ENCODE measurements around the gene CYP11A1.

CYP11A1 gene

DNA sequence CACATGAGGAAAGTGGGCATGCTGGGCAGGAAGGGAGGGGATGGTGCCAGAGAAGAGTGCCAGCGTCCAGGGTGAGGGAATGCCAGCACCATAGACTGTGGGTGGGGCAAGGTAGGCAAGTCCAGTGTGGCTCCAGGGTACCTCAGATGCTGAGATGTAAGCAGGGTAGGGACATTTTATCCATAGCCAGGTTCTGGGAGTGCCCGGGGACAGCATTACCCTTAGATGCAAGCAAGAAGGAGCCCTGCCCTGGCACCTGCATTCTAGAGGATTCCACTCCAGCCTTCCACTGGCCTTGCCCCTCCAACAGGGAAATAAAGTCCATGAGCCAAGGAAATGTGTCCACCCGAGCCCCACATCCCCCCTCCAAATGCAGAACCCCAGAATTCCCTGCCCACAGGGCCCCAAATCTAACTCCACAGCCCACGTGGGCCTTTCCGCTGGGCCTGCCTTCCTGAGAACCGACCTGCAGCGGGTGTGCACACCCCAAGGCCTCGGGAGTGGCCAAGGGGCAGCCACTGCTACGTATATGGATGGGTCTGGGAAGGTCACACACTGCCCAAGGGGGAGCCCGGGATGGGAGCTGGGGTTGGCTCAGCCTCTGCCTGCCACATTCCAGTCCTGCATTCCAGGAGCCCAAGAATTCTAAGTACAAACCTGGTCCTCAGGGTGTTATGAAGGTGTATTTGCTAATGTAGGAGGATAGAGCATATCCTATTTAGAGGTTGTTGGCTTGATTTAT lies 20.3 kb upstream of the CYP11A1 start:
- TF ChIP-seq ZNF274 (IDR thresholded peaks at IDR 0.05; ENCODE audit: low read depth, low read length) = no peak
- no peak overlapping the region for H3K4me3 ChIP-seq (ENCODE audit: low read length)

DNA sequence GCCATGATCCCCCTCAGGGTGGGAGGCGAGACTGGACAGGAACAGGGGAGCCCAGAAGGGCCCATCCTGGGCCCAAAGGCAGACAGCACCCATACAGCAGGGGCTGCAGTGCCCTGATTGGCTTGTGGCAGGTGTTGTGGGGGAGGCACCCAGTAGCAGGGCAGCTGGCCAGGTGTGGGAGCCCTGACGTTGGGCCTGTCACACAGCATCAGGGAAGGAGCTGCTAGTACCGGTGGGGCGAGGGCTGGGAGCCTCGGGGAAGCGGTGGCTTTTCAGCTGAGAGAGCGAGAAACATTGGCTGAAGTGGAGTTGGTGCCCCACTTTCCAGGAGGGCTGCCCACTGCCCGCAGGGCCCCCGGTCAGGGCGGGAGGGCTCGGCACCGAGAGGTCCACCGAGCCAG lies 19.7 kb upstream of the CYP11A1 start:
- H3K4me3 ChIP-seq (ENCODE audit: low read length) = no peak overlapping the region
- no peak for TF ChIP-seq ZNF274 (IDR thresholded peaks at IDR 0.05; ENCODE audit: low read depth, low read length)

DNA sequence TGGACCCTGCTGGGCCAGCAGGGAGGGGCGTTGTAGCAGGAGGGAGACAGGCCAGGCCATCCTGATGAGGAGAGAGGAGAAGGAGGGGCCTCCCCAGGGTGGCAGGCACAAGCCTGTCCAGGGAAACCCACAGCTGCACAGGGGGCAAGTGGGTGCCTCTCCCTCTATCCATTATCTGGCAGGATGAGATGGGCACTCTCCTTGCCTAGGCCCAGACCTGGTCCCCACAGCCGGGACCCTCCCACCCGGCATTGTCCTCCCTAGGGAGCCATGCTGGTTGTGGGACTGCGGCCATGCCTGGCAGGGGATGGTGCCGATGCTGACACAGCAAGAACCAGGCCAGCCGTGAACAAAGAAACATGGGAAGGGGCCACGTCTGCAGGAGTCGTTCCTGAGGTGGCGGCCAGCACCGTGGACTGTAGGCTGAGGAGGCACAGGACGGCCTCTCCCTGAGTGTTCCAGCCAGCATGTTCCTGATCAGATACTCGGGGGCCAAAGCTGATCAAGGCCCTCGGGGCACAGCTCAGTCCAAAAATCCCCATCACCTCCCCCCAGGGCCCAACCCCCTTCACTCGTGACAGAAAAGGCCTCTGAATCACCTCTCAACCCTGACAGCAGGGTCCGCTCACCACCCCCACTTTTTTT lies 19.2 kb upstream of the CYP11A1 start:
- no peak overlapping the region for H3K4me3 ChIP-seq (ENCODE audit: low read length)
- TF ChIP-seq ZNF274 (IDR thresholded peaks at IDR 0.05; ENCODE audit: low read depth, low read length) = no peak

DNA sequence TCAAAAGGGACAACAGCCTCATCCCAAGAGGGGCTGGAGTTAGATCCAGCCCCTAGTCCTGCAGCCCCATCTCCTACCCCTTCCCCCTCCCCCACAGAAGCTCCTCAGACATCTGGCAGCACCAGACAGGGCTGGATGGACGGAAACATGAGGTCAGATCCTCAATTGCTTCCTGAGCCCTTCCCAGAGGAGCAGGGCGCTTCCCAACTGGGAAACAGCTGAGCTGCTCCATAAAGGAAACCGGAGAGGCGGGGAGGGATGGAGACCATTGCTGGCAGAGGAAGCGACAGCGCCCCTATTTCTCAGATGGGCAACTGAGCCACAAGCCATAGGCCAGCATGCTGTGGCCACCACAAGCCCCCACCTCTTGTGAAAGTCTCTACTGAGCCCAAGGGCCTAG lies 18.3 kb upstream of the CYP11A1 start:
- H3K4me3 ChIP-seq (ENCODE audit: low read length) = no peak overlapping the region
- TF ChIP-seq ZNF274 (IDR thresholded peaks at IDR 0.05; ENCODE audit: low read depth, low read length) = no peak

DNA sequence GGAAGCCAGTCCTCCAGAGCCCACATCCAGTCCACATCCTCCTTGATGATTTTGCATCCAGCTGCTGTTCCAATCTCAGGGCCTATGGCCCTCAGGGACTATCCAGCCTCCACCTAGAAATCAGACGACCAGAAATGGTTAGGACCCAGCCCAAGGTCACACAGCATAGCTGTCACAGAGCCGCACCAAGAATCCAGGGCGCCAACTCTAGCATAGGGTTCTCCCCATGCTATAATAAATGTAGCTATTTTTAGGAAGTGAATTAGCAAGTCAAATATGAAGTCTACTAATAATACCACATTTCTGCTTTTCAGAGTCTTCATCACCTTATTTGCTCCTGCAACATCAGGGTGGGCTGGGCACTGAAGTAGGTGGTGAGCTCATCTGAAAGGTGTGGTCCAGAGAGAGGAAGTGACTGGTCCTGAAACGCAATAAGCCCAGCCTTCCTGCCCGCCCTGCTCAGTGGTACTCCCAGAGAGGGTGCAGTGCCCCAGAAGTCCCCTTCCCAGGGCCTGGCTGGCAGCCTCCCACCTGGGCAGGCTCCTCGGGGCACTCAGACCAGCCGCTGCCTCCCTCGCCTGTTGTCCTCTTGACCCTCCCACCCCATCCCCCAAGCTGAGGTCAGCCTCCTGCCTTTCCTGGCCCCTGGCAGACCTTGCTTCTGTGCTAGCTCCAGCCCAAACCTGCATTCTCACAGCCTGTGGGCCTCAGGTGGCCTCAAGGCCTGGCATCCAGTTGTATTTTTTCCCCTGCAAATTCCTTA lies 17.6 kb upstream of the CYP11A1 start:
- no peak for TF ChIP-seq ZNF274 (IDR thresholded peaks at IDR 0.05; ENCODE audit: low read depth, low read length)
- H3K4me3 ChIP-seq (ENCODE audit: low read length) = no peak overlapping the region; the same call in 1 of the 2 replicates

DNA sequence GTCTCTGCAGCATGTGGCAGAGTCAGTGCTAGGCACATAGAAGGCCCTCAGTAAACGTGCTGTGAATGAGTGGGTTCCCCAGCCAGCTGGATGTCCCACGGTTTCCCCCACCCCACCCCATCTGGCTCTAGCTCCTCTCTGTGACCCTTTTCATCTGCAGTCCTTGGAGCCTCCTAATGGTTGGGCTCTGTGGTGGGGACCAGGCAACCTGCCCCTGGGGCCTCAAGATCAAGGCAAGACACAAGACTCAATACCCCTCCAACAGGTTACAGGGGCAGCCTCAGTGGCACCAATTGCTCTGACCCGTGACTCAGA lies 17.1 kb upstream of the CYP11A1 start:
- TF ChIP-seq ZNF274 (IDR thresholded peaks at IDR 0.05; ENCODE audit: low read depth, low read length) = no peak
- no peak overlapping the region; the same call in 1 of the 2 replicates for H3K4me3 ChIP-seq (ENCODE audit: low read length)

DNA sequence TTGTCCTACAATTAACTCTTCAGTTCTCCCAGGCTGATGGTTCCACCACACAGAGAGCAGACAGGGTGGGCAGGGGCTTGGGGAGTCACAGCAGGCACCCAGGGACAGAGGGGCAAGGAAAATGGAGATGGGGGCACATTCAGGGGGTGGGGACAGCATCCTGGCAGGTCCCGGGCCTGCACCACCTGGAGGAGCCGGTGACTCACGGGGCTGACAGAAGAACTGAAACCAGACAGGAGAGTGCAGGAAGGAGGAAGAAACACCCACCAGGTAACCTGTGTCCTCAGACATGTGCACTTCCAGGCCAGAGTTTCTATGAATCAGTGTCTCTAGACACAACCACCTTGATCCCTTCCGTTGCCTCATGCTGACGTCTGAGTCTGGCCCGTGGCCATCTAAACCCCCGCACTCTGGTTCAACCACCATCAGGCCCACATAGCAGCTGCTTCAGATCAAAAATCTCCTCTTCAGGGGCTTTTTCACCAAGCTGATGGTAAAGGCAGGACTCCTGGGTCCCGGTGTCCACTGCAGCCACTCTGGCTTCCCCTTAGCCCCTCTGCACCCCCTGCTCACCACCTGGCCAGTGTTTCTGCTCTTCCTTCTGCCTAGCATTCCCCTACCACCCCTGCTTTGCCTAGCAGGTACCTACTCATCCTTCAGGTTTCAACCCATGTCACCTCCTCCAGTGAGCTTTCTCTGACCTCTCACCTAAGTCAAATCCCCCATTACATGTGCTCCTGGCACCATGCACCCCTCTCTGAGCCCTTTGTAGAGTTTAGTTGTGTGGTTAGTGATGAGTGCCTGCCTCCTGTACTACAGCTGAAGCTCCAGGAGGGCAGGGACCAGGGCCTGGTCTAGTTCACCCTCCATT lies 16.5 kb upstream of the CYP11A1 start:
- no peak overlapping the region; the same call in 1 of the 2 replicates for H3K4me3 ChIP-seq (ENCODE audit: low read length)
- no peak for TF ChIP-seq ZNF274 (IDR thresholded peaks at IDR 0.05; ENCODE audit: low read depth, low read length)

DNA sequence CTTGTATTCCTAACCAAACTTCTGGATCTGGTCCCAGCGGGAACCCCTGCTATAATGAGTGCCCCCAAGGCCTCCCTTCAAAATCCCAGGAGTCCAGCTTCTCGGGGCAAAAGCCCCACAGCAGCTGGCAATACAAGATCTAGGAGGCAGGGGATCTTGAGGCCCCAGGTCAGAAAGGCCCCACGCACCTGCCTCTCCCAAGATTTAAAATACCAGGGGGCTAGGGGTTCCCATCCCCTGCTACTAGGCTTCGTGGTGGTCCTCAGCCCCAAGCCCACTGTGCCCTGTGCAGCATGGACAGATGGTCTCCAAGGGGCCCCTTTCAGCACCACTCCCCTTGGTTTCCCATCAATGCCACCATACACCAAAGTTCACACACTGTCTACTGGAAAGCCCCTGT lies 15.8 kb upstream of the CYP11A1 start:
- no peak overlapping the region for H3K4me3 ChIP-seq (ENCODE audit: low read length)

DNA sequence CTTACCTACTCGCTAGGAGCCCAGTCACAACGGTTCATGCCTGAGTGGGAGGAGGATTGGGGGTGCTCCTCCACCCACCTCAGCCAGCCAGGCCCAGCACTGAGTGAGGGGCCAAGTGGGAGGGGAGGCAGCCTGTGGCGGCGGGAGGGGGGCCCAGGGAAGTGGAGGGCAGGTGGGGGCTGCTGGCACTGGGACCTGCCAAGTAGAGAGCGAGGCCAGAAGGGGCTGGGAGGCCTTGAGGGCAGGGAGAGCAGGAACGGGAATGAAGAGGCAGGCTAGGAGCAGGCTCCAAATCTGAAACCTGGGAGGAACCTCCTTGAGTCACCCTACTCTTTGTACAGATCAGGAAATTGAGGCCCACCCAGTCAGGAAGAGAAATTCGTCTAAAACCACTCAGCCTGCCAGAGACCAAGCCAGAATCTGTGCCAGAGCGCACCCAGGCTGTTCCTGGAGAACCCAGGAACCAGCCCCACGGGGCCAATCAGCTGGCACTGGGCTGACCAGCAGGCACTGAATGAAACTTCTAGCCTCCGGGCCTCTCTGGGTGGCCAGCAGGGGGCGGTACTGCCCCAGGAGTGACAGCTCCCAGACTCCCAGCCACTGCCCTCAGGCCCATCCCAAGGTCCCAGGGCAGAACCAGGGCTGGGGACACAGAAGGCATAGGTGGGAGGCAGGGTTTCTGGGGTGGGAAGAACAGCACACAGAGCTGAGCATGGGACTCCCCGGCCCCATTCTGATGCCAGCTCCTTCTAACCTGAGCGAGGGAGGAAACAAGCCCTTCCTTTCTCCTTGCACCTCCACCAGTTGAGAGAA lies 14.8 kb upstream of the CYP11A1 start:
- no peak for TF ChIP-seq ZNF274 (IDR thresholded peaks at IDR 0.05; ENCODE audit: low read depth, low read length)
- no peak overlapping the region for H3K4me3 ChIP-seq (ENCODE audit: low read length)

More for the DNA sequence above, 15.8 kb upstream of the CYP11A1 start:
- no peak for TF ChIP-seq ZNF274 (IDR thresholded peaks at IDR 0.05; ENCODE audit: low read depth, low read length)

DNA sequence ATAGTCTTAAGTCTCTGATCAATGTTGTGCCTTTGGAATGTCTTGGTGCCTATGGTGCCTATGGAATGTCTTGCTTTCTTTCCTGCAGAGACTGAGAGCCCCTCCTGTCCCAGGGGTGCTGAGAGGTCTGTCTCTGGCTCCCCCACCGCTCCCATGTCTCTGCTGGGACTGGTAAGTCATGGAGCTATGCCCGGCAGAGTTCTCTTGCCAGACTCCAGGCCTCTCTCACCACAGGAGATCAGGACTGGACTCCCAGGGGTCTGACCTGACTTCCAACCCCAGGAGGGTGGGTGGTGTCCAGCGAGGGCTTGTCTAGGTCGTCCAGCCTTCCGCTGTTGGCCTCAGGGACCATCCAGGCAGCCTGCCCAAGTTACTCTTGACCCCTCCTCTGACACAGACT lies 14.0 kb upstream of the CYP11A1 start:
- no peak overlapping the region for H3K4me3 ChIP-seq (ENCODE audit: low read length)
- no peak for TF ChIP-seq ZNF274 (IDR thresholded peaks at IDR 0.05; ENCODE audit: low read depth, low read length)

DNA sequence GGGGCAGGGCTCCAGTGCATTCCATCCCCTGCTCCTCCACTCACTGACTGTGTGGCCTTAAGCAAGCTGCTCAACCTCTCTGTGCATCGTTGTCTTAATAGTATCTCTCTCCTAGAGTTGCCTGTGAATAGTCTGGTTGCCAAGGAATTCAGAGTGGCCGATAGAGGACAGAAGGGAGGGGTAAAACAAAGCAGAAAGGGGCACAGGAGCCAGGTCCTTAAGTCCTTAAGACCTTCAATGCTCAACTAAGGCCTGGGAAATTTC lies 13.7 kb upstream of the CYP11A1 start:
- H3K4me3 ChIP-seq (ENCODE audit: low read length) = no peak overlapping the region
- no peak for TF ChIP-seq ZNF274 (IDR thresholded peaks at IDR 0.05; ENCODE audit: low read depth, low read length)

DNA sequence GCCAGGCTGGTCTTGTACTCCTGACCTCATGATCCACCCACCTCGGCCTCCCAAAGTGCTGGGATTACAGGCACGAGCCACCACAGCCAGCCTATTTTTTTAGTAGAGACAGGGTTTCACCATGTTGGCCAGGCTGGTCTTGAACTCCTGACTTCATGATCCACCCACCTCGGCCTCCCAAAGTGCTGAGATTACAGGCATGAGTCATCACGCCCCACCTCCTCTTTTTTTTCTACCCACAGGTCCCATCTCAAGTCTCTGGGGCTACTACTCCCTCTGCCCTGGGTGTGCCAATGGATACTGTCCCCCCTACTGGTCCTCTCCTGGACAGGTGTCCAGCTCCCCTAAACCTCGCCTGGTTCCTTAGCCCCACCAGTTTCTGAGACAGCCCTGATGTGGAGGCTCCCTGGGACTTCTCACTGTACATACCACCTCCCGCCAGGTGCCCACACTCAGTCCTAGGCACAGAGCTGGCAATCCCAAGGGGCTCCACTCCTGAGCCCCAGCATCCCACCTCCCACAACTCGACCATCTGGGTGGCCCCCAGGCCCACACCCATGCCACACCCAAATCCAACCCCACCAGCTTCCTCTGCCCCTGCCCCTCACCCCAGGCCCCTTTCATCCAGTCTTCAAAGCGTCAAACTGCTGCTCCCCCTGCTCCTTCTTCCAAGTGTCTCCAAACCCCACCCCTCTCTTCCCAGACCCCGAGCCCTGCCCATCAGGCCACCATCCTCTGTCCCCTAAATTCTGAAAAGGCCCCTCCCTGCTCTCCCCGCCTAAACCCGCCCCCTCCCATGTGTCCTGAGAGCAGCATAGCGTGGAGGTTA lies 13.1 kb upstream of the CYP11A1 start:
- TF ChIP-seq ZNF274 (IDR thresholded peaks at IDR 0.05; ENCODE audit: low read depth, low read length) = no peak
- H3K4me3 ChIP-seq (ENCODE audit: low read length) = no peak overlapping the region

DNA sequence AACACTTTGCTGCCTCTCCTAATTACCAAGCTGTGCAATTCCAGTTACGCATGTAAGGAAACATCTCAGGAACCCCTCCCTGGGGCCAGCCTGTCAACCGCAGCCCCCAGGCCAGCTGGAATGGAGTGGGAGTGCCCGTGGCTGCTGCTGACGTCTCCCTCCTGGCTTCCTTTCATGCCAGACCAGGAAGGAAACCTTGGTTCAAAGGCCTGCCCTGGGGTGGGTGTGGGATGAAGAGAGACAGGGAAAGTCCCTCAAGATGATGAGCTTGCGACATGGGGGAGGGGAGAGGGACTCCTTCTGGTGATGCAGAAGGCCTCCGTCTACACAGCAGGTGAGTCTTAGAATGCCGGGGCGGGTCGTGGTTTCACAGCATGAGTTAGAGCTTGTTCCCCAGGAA lies 11.4 kb upstream of the CYP11A1 start:
- no peak for TF ChIP-seq ZNF274 (IDR thresholded peaks at IDR 0.05; ENCODE audit: low read depth, low read length)
- no peak overlapping the region for H3K4me3 ChIP-seq (ENCODE audit: low read length)

Data from GM08714 (cell line).